Ishikawa (cell line): ENCODE data around the gene SMIM41.

Experiments used
- CEBPB ChIP-seq: IDR thresholded peaks from 2 replicates; pipeline ENCODE4 v1.6.1; 2012
- CREB1 ChIP-seq: IDR thresholded peaks from 2 replicates; pipeline ENCODE4 v1.6.1; 2012; ENCODE audit warnings: low read depth
- EGR1 ChIP-seq: IDR thresholded peaks from 2 replicates; pipeline ENCODE4 v1.6.1; 2012
- EP300 ChIP-seq: IDR thresholded peaks from 2 replicates; pipeline ENCODE4 v1.6.1; 2012; ENCODE audit warnings: borderline replicate concordance
- FOXM1 ChIP-seq: IDR thresholded peaks from 2 replicates; pipeline ENCODE4 v1.6.1; 2012; ENCODE audit warnings: low read depth, borderline replicate concordance
- MAX ChIP-seq: IDR thresholded peaks from 2 replicates; pipeline ENCODE4 v1.6.1; 2012
- NFIC ChIP-seq: IDR thresholded peaks from 2 replicates; pipeline ENCODE4 v1.6.1; 2012
- RAD21 ChIP-seq: IDR thresholded peaks from 2 replicates; pipeline ENCODE4 v1.6.1; 2012; ENCODE audit warnings: low read depth
- REST ChIP-seq: IDR thresholded peaks from 2 replicates; pipeline ENCODE4 v1.6.1; 2012; ENCODE audit warnings: low read depth, mild to moderate bottlenecking
- TAF1 ChIP-seq: IDR thresholded peaks from 2 replicates; pipeline ENCODE4 v1.6.1; 2012; ENCODE audit warnings: low read depth, mild to moderate bottlenecking
- TCF12 ChIP-seq: IDR thresholded peaks from 2 replicates; pipeline ENCODE4 v1.6.1; 2012; ENCODE audit warnings: low read depth
- TEAD4 ChIP-seq: IDR thresholded peaks from 2 replicates; pipeline ENCODE4 v1.6.1; 2012
- YY1 ChIP-seq: IDR thresholded peaks from 2 replicates; pipeline ENCODE4 v1.6.1; 2012; ENCODE audit warnings: low read depth
- ZBTB7A ChIP-seq: IDR thresholded peaks from 2 replicates; pipeline ENCODE4 v1.6.1; 2012; ENCODE audit warnings: low read depth
- TF ChIP-seq, protein P1 (sequence below): IDR thresholded peaks from 2 replicates; pipeline ENCODE4 v1.6.1; 2012

Gene SMIM41

DNA sequence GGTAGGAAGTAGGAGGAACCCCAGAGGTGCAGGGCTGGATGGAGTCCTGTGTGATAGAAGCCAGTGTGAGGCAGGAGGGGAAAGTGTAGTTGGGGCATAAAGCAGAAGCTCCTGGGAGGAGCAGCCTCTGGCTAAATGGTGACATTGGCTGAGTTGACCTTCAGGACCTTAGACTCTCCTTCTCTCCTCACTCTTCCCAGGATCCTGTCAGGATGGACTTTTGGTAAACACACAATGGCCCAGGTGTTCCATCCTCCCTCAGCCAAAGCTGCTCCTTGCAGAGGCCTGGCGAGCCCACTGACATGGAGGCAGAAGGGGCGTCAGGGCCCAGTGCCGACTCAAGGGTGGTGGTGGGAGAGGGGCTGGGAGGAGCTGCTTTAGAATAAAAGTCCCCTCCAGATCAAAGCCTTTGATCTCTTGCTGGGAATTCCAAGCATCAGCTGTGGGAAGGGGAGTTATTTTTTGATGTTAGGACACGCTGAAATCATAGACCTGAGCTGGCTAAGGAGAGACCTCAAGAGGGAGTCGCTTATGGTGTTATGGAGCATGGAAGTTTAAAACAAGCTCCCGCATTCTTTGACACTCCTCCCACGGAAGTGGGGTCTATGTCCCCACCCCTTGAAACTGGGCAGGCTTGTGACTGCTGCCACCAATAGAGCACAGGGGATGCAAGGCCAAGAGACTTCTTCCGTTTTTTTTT is 44.1 kb downstream of the SMIM41 start:
- TF ChIP-seq TEAD4 (no peak), REST (no peak), CREB1 (no peak), RAD21 (no peak)

DNA sequence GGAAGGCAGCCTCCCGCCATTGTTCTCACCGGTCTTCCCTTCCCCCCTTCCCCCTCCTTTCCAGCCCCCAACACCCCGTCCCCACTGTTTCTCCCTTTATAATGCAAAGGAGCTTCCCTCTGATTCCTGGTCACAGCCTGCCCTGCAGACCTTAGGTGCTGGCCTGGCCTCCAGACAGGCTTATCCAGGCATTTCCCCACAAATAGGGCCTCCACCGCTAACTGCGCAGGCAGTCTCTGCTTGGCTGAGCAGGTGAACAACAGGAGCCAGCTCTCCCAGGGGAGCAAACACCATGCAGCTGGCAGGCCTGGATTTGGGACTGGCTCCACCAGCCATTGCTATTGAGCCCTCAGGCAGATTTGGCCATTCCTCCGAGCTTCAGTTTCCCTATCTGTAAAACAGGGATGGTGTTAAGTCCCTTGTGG is 46.0 kb downstream of the SMIM41 start:
- TF ChIP-seq ZBTB7A (0 out of 2 replicates have a peak, but pooled peaks have one; percentile 40), REST (no peak), TEAD4 (peak; percentile 74), RAD21 (peak; percentile 16; the same call in 1 of the 2 replicates), NFIC (peak; percentile 93), EGR1 (no peak), TCF12 (peak; percentile 96), FOXM1 (peak; percentile 80; the same call in 1 of the 2 replicates), CREB1 (no peak), MAX (peak; percentile 75; the same call in 1 of the 2 replicates), TAF1 (no peak), YY1 (peak; percentile 63), EP300 (peak; percentile 90), CEBPB (no peak; the same call in 1 of the 2 replicates)
- TF ChIP-seq, protein P1, sequence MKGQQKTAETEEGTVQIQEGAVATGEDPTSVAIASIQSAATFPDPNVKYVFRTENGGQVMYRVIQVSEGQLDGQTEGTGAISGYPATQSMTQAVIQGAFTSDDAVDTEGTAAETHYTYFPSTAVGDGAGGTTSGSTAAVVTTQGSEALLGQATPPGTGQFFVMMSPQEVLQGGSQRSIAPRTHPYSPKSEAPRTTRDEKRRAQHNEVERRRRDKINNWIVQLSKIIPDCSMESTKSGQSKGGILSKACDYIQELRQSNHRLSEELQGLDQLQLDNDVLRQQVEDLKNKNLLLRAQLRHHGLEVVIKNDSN, result no peak

GRCh38 chr12:52126050-52126604 is 46.6 kb downstream of the SMIM41 start:
- no peak for TF ChIP-seq REST
- TF ChIP-seq EGR1, result no peak
- TF ChIP-seq CREB1, result no peak
- TF ChIP-seq TEAD4, result no peak

DNA sequence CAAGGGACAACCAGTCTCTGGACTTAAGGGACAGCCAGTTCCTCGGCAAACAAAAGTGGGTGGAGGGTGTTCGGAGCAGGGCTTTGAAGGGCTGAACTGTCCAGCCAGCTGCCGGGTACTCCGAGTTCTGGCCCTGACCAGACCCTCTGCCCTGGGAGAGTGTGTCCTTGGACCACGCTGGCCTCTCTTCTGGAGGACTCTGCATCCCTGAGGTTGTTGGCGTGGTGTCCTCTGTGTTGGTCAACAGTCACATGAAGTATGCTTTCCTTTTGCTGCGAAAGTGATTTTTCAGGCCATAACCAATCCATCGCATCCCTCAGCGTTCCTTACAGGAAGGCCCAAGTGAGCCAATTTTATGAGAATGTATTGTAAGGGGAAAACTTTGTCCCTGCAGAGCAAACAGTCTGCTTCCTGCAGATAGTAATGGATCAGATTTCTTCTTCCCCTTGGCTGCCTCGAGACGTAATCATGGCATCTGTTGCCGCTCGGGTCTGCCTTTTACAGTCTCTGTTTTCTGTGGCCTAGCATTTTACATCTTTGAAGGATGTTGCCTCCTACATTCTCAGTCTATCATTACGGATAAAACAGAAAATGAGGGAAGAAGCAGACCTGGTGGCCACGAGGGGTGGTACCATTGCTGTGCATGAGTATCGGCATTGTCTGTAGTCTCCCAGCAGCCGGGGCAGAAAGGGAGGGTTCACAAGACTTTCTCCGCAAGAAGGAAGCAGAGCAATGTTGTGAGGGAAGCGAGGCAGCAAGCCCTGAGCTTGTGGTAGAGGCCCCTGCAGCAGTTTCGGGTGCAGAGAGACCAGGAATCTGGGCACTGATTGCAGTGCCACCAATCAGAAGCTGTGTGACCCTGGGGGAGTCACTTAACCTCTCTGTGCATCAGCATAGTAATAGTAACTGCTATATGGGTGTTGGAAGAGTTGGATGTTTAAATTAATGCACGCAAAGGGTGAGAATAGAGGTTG is 47.4 kb downstream of the SMIM41 start:
- TF ChIP-seq TCF12 (peak; percentile 20; the same call in 1 of the 2 replicates), TEAD4 (no peak)
